SK-N-SH treated with all-trans-retinoic acid at 6 μM for 48 hours (cell line): ENCODE measurements around the gene ANKRD44.

Experiments
- ATAC-seq: fragments of 200-7000 bp; cut with Tn5 transposase; 3 replicates; pipeline ENCODE4 v1.9.1; 2020; ENCODE audit warnings: mild to moderate bottlenecking, moderate library complexity
- ARNTL ChIP-seq: fragments of 450-650 bp; formaldehyde crosslinking; IDR thresholded peaks from 2 replicates; pipeline ENCODE4 v1.5.0; 2020; ENCODE audit warnings: low read depth, mild to moderate bottlenecking, moderate library complexity, borderline replicate concordance
- BACH2 ChIP-seq: fragments of 250-450 bp; sonication (Bioruptor Pico); IDR thresholded peaks from 2 replicates; pipeline ENCODE4 v1.9.0; 2021; ENCODE audit warnings: mild to moderate bottlenecking, borderline replicate concordance
- CSDC2 ChIP-seq: fragments of 250-450 bp; sonication (Bioruptor Pico); IDR thresholded peaks from 2 replicates; pipeline ENCODE4 v1.5.0; 2020; ENCODE audit warnings: mild to moderate bottlenecking, moderate library complexity
- ESRRG ChIP-seq: fragments of 250-450 bp; sonication (Bioruptor Pico); IDR thresholded peaks from 2 replicates; pipeline ENCODE4 v1.6.1; 2021; ENCODE audit warnings: mild to moderate bottlenecking
- GLIS3 ChIP-seq: fragments of 250-450 bp; sonication (Bioruptor Pico); IDR thresholded peaks from 2 replicates; pipeline ENCODE4 v1.5.0; 2020; ENCODE audit warnings: mild to moderate bottlenecking, moderate library complexity
- ISL1 ChIP-seq: fragments of 250-450 bp; sonication (Bioruptor Pico); IDR thresholded peaks from 2 replicates; pipeline ENCODE4 v2.1.2; 2022; ENCODE audit warnings: mild to moderate bottlenecking, moderate library complexity
- OSR1 ChIP-seq: fragments of 250-450 bp; sonication (Bioruptor Pico); IDR thresholded peaks from 2 replicates; pipeline ENCODE4 v1.8.0; 2022; ENCODE audit warnings: moderate library complexity, mild to moderate bottlenecking, inconsistent platforms
- PPARA ChIP-seq: fragments of 250-450 bp; sonication (Bioruptor Pico); IDR thresholded peaks from 2 replicates; pipeline ENCODE4 v1.5.0; 2020; ENCODE audit warnings: mild to moderate bottlenecking, borderline replicate concordance
- RARB ChIP-seq: fragments of 250-450 bp; sonication (Bioruptor Pico); IDR thresholded peaks from 2 replicates; pipeline ENCODE4 v1.8.0; 2021; ENCODE audit warnings: mild to moderate bottlenecking, moderate library complexity
- SNAI2 ChIP-seq: fragments of 250-450 bp; sonication (Bioruptor Pico); IDR thresholded peaks from 2 replicates; pipeline ENCODE4 v1.5.0; 2020; ENCODE audit warnings: mild to moderate bottlenecking, moderate library complexity
- TCF4 ChIP-seq: fragments of 250-450 bp; sonication (Bioruptor Pico); IDR thresholded peaks from 2 replicates; pipeline ENCODE4 v1.8.0; 2021; ENCODE audit warnings: mild to moderate bottlenecking, moderate library complexity, borderline replicate concordance
- ZC3H10 ChIP-seq: fragments of 250-450 bp; sonication (Bioruptor Pico); IDR thresholded peaks from 2 replicates; pipeline ENCODE4 v1.5.1; 2021; ENCODE audit warnings: mild to moderate bottlenecking, moderate library complexity
- ZFP3 ChIP-seq: fragments of 250-450 bp; sonication (Bioruptor Pico); IDR thresholded peaks from 2 replicates; pipeline ENCODE4 v1.5.0; 2020; ENCODE audit warnings: mild to moderate bottlenecking, moderate library complexity
- ZFP30 ChIP-seq: fragments of 450-650 bp; formaldehyde crosslinking; IDR thresholded peaks from 2 replicates; pipeline ENCODE4 v1.5.0; 2022; ENCODE audit warnings: mild to moderate bottlenecking, moderate library complexity
- ZNF565 ChIP-seq: fragments of 450-650 bp; formaldehyde crosslinking; conservative IDR thresholded peaks from 2 replicates; pipeline ENCODE4 v1.5.0; 2020; ENCODE audit warnings: low read depth, mild to moderate bottlenecking, moderate library complexity
- ZNF70 ChIP-seq: fragments of 450-650 bp; formaldehyde crosslinking; IDR thresholded peaks from 2 replicates; pipeline ENCODE4 v1.5.0; 2020; ENCODE audit warnings: mild to moderate bottlenecking, moderate library complexity
- ZNF8 ChIP-seq: fragments of 450-650 bp; formaldehyde crosslinking; IDR thresholded peaks from 2 replicates; pipeline ENCODE4 v1.5.0; 2020; ENCODE audit warnings: mild to moderate bottlenecking, moderate library complexity
- TF ChIP-seq, protein P1 (sequence below): fragments of 250-450 bp; sonication (Bioruptor Pico); IDR thresholded peaks from 2 replicates; pipeline ENCODE4 v1.5.0; 2020; ENCODE audit warnings: mild to moderate bottlenecking, moderate library complexity
- TF ChIP-seq, protein P2 (sequence below): fragments of 250-450 bp; sonication (Bioruptor Pico); IDR thresholded peaks from 2 replicates; pipeline ENCODE4 v1.5.1; 2020; ENCODE audit warnings: low read depth, mild to moderate bottlenecking, moderate library complexity
- TF ChIP-seq, protein P3 (sequence below): fragments of 250-450 bp; sonication (Bioruptor Pico); IDR thresholded peaks from 2 replicates; pipeline ENCODE4 v1.5.1; 2021; ENCODE audit warnings: mild to moderate bottlenecking, moderate library complexity

The ANKRD44 gene

DNA sequence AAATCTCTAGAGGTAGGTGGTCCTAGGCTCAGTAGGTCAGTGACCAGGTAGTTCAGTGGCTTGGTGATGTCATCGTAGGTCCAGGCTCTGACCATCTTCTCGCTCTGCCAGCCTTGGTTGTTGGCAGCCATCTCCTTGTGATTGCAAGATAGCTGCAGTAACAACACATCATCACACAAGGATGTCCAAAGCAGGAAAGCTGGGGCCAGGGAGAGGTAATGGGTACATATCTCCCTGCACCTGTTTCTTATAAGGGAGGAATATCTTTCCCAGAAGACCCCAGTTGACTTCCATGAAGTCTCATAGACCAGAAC, 60.5 kb downstream of the ANKRD44 start:
- ATAC-seq: no peak
- no peak for TF ChIP-seq CSDC2 (CRISPR knock-in tag)
- TF ChIP-seq, protein P1, sequence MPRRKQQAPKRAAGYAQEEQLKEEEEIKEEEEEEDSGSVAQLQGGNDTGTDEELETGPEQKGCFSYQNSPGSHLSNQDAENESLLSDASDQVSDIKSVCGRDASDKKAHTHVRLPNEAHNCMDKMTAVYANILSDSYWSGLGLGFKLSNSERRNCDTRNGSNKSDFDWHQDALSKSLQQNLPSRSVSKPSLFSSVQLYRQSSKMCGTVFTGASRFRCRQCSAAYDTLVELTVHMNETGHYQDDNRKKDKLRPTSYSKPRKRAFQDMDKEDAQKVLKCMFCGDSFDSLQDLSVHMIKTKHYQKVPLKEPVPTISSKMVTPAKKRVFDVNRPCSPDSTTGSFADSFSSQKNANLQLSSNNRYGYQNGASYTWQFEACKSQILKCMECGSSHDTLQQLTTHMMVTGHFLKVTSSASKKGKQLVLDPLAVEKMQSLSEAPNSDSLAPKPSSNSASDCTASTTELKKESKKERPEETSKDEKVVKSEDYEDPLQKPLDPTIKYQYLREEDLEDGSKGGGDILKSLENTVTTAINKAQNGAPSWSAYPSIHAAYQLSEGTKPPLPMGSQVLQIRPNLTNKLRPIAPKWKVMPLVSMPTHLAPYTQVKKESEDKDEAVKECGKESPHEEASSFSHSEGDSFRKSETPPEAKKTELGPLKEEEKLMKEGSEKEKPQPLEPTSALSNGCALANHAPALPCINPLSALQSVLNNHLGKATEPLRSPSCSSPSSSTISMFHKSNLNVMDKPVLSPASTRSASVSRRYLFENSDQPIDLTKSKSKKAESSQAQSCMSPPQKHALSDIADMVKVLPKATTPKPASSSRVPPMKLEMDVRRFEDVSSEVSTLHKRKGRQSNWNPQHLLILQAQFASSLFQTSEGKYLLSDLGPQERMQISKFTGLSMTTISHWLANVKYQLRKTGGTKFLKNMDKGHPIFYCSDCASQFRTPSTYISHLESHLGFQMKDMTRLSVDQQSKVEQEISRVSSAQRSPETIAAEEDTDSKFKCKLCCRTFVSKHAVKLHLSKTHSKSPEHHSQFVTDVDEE (CRISPR knock-in tag): no peak
- TF ChIP-seq RARB (CRISPR knock-in tag): no peak
- no peak for TF ChIP-seq PPARA (CRISPR knock-in tag)
- TF ChIP-seq ZNF565: no peak
- no peak for TF ChIP-seq SNAI2 (CRISPR knock-in tag)
- TF ChIP-seq ESRRG (CRISPR knock-in tag): no peak
- no peak for TF ChIP-seq GLIS3 (CRISPR knock-in tag)
- TF ChIP-seq ZC3H10 (CRISPR knock-in tag): no peak
- no peak for TF ChIP-seq OSR1 (CRISPR knock-in tag)
- no peak for TF ChIP-seq ISL1 (CRISPR knock-in tag)
- no peak for TF ChIP-seq TCF4 (CRISPR knock-in tag)
- TF ChIP-seq ZNF70 (CRISPR knock-in tag): no peak
- no peak for TF ChIP-seq ZNF8 (CRISPR knock-in tag)
- TF ChIP-seq, protein P2, sequence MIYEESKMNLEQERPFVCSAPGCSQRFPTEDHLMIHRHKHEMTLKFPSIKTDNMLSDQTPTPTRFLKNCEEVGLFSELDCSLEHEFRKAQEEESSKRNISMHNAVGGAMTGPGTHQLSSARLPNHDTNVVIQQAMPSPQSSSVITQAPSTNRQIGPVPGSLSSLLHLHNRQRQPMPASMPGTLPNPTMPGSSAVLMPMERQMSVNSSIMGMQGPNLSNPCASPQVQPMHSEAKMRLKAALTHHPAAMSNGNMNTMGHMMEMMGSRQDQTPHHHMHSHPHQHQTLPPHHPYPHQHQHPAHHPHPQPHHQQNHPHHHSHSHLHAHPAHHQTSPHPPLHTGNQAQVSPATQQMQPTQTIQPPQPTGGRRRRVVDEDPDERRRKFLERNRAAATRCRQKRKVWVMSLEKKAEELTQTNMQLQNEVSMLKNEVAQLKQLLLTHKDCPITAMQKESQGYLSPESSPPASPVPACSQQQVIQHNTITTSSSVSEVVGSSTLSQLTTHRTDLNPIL: no peak
- TF ChIP-seq, protein P3, sequence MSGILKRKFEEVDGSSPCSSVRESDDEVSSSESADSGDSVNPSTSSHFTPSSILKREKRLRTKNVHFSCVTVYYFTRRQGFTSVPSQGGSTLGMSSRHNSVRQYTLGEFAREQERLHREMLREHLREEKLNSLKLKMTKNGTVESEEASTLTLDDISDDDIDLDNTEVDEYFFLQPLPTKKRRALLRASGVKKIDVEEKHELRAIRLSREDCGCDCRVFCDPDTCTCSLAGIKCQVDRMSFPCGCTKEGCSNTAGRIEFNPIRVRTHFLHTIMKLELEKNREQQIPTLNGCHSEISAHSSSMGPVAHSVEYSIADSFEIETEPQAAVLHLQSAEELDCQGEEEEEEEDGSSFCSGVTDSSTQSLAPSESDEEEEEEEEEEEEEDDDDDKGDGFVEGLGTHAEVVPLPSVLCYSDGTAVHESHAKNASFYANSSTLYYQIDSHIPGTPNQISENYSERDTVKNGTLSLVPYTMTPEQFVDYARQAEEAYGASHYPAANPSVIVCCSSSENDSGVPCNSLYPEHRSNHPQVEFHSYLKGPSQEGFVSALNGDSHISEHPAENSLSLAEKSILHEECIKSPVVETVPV (CRISPR knock-in tag): no peak
- no peak for TF ChIP-seq BACH2 (CRISPR knock-in tag)
- TF ChIP-seq ZFP3: no peak
- no peak for TF ChIP-seq ZFP30
- no peak for TF ChIP-seq ARNTL (CRISPR knock-in tag)

DNA sequence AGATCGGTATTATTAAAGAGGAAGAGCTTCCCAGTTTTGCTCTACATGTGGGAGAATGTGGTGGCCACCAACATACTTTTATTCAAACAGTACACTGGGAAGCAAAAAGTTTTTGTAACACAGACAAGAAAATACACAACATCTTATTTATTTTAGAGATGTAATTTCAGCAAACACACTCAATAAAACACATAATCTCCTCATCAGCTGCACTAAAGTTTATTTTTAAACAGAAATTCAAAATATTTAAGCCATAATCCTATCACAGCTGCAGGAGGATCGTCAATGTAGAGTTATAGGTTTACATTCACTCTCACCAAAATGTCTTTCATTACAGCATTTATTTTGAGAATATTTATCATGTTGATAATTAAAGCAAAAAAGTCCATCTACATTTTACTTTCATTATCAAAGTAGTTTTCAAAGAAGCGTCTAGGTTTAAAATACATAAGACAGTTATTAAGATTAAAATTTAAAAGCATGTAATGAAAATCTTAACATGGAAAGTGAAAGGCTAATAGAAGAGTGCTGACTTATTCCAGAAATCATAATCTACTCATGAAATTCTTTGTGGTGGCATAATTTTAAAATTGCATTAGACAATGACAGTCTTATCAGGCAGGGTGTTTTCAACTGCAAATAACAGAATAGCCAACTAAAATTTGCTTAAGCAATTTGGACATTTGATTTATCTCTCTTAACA, 61.0 kb downstream of the ANKRD44 start:
- TF ChIP-seq ISL1 (CRISPR knock-in tag) (peak; percentile 46; the same call in 1 of the 2 replicates), CSDC2 (CRISPR knock-in tag) (no peak)
- no peak for ATAC-seq

DNA sequence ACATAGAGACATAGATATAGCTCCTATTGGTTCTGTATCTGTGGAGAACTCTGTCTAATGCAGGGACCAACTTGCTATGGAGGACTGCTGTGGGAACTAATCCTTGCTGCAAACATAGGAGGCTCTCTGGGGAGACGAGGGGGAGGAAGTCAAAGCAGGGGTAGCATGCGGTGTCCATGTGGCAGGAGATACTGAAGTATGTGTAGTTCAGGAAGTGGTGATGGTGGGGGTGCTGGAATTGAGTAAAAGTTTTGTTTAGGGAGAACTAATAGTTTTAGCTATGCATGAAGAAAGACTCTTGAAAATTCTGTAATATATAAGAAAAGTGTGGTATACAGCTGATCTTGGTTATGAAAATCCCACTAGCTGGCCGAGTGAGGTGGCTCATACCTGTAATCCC, 62.0 kb downstream of the ANKRD44 start:
- ATAC-seq: no peak

DNA sequence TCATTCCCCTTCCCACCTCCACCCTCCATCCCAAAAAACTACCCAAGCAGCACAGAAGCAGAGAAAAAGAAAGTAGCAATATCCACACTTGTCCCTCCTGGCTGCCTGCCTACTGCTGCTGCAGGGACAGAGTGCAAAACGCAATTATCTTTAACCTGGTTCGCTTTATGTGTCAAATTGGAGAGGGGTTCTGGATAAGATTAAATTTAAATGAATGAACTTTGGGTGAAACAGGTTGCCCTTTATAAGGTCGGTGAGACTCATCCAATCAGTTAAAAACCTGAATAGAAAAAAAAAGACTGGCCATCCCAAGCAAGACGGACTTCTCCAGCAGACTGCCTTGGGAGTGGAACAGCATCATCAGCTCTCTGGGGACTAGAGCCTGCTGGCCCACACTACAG, 62.6 kb downstream of the ANKRD44 start:
- TF ChIP-seq TCF4 (CRISPR knock-in tag) (peak; percentile 65; the same call in 1 of the 2 replicates), ZNF565 (no peak), ZFP3 (no peak), ISL1 (CRISPR knock-in tag) (peak; percentile 25; the same call in 1 of the 2 replicates), ZC3H10 (CRISPR knock-in tag) (no peak), ESRRG (CRISPR knock-in tag) (no peak)
- TF ChIP-seq, protein P1 (CRISPR knock-in tag): peak; percentile 50; the same call in 1 of the 2 replicates
- TF ChIP-seq, protein P2: no peak
- peak; percentile 24; the same call in 1 of the 3 replicates for ATAC-seq

More for the DNA sequence above, 62.0 kb downstream of the ANKRD44 start:
- TF ChIP-seq ZNF70 (CRISPR knock-in tag): no peak
- TF ChIP-seq, all 23 proteins: peak for 0
